ENCODE data around the gene PRLH.

PRLH gene

DNA sequence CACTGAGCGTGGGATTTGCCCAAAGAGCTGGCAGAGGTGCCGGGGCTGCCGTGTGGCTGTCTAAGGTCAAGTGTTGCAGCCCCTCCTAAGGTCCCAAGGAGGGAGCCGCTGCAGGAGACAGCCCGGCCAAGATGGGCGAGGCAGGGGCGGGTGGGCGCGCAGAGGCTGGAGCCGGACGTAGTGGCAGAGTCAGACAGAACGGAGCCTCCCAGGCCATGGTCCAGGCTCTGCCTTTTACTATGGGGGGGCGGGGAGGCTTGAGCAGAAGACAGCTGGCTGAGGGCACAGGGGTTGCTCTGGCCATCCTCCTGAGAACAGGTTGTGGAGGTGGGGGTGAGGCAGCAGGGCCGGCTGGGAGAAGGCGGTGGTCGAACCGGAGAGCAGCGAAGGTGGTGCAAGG is 27.5 kb upstream of the PRLH start:
- no peak for DNase-seq (ENCODE audit: low read depth in 3 of 3, low spot score in 1 of 3)

GRCh38 chr2:237539681-237540080 is 26.7 kb upstream of the PRLH start:
- DNase-seq (ENCODE audit: low read depth in 3 of 3, low spot score in 1 of 3), result no peak

DNA sequence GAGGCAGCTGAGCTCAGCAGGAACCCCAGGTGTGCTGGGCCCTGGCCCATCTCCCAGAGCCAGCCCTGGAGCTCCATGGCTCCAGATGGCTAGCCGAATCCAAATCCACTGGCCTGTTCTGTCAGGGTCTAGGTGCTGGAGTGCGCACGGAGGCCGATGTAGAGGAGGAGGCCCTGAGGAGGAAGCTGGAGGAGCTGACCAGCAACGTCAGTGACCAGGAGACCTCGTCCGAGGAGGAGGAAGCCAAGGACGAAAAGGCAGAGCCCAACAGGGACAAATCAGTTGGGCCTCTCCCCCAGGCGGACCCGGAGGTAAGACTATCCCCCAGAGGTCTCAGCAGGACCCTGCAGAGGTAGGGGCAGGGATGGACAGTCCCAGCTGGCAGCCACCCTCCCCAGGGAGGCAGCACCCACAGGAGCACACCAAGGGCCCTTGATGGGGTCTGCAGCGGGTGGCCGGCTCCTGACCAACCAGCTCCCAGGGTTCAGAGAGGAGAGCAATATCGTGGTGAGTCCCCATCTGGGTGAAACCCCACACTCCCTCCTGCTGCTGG is 26.1 kb upstream of the PRLH start:
- no peak for DNase-seq (ENCODE audit: low read depth in 3 of 3, low spot score in 1 of 3)

DNA sequence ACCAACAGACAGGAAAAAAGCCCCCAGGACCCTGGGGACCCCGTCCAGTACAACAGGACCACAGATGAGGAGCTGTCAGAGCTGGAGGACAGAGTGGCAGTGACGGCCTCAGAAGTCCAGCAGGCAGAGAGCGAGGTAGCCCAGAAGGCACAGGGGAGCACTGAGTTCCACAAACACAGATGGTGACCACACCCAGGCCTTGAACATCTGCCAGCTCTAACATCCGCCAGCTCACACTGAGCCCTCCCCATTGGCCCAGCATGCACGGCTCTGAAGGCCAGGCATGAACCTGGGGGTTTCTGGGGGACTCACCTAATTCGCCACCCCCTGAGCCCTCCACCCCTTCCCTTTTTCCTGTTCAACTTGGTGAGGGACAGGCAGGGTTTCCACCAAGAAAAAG is 25.6 kb upstream of the PRLH start:
- DNase-seq (ENCODE audit: low read depth in 3 of 3, low spot score in 1 of 3), result no peak

GRCh38 chr2:237541243-237541642 is 25.1 kb upstream of the PRLH start:
- DNase-seq (ENCODE audit: low read depth in 3 of 3, low spot score in 1 of 3), result no peak

DNA sequence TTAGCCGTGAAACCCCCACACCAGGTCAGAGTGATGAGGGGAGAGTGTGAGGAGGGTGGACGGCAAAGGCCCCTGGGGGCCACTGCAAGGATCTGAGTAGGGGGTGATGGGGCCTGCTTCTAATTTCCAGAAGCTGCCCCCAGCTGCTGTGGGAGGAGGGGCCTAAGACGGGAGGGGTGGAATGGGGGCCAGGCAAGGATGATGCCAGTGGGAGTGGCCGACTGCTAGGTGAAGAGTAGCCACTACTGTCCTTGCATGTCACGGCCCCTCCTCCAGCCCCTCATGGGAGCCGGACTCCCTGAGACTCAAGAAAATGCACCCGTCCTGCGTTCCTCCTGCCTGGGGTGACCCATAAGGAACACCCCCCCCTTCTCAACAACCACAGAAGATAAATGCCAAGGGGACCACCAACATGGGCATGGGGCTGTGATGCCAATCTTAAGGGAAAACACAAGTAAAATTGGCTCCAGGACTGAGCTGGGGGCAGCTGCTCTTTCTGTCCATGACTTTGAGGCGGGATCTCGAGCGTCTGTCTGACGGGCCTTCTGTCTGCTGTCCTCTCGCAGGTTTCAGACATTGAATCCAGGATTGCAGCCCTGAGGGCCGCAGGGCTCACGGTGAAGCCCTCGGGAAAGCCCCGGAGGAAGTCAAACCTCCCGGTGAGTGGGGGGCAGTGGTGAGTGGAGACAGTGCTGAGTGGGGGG is 24.2 kb upstream of the PRLH start:
- no peak for DNase-seq (ENCODE audit: low read depth in 3 of 3, low spot score in 1 of 3)

DNA sequence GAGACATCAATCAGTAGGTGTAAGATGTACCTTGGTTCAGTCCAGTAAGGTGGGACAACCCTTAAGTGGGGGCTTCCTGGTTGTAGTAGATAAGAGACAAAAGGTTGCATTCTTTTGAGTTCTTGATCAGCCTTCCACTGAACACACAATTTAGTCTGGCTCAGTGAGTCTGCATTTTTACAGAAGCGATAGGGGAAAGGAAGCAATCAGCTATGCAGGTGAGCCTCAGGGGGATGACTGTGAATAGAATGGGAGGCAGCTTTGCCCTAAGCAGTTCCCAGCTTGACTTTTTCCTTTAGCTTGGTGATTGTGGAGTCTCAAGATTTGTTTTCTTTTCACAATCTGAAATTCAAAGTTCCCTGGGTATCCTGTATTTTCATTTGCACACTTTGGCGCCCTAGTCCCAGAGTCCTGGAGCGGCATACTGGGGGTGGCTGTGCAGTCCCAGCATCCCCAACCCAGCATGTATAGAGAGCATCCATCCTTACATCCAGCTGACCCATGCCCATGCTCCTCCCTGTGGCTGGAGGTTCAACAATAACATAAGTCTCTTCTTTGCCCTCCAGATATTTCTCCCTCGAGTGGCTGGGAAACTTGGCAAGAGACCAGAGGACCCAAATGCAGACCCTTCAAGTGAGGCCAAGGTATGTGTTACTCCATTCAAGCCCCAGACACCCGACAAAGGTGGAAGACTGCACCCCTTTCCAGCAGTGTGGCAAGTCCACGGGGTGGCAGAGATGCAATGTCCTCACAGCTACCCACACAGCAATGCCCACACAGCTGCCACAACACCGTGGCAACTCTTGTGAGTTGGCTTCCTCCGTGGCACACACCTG is 20.1 kb upstream of the PRLH start:
- no peak for DNase-seq (ENCODE audit: low read depth in 3 of 3, low spot score in 1 of 3)

DNA sequence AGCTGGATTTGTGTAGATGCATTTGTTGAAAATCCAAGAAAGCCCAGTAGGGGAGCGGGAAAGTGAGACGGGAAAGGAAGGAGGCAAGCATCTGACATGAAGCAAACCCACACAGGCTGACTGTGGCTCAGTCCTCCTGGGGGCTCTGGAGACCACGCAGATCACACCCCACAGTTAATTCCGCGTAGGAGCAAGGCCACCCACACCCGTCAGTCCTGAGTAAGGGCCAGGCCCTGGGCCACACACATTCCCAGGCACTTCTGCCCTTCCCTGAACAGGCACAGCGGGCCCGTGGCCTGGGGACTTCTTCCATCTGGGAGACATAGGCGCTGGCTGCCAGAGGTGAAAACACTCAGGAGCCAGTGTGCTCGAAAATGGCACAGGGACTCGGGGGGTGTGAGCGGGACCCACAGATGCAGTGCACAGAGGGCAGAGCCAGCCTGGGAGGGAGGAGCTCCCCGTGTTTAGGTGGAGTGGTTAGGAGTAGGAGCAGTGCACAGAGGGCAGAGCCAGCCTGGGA is 19.4 kb upstream of the PRLH start:
- no peak for DNase-seq (ENCODE audit: low read depth in 3 of 3, low spot score in 1 of 3)

DNA sequence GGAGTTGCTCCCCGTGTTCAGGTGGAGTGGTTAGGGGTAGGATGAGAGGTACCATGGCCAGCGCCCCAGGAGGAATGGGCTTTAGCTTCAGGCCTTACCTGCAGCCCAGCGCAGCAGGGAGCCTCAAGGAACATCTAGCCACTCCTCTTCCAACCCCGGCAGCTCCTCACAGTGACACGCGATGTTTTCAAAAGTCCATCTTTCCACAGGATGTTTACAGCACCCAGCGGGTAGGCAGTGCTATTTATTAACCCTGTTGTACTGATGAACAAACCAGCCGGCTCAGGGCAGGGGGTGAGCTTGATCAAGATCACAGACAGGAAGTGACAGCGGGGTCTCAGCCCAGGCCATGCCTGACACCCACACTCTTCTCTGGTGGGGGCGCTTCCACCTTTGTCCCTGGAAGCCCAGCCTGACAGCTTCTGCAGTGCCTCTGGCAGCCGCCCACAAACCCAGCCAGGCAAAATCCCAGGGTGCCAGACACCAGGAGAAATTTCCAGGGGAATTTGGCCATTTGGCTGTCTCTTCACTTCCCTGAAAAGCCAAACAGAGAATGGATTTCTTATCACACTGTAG is 18.4 kb upstream of the PRLH start:
- DNase-seq (ENCODE audit: low read depth in 3 of 3, low spot score in 1 of 3), result no peak

GRCh38 chr2:237549216-237549615 is 17.2 kb upstream of the PRLH start:
- DNase-seq (ENCODE audit: low read depth in 3 of 3, low spot score in 1 of 3), result no peak

DNA sequence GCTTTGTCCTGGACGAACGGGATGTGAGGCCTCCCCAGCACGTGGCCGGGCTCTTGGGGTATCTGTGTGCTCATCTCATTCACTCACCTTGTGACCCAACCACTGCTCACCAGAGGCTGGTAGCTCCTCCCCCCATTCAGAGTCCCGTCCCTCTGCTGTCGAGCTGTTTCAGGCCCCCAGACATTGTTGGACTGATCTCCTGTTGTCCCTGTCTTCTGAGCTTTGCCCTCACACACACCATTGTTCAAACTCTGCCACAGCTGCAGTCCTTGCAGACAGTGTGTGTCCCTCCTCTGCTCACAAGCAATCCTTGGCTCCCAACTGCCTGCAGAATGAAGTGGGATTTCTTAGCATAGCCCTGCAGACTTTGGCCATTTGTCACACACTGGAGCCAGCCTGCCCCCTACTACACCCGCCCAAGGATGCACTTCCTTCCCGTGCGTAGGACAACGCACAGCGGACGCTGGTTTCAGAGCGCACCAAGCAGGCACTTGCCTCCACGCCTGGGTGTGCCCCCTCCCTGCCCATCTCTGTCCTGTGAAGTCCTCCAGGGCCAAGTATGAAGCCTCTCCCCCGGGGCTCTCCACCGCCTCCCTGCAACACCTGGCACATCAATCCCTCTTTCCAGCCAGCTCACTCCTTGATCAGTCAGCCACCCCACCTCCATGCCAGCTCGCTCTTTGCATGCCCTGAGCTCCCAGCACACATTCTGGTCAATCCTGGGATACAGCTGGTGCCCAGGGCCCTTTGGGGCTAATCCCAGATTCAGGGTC is 16.5 kb upstream of the PRLH start:
- DNase-seq (ENCODE audit: low read depth in 3 of 3, low spot score in 1 of 3), result no peak

GRCh38 chr2:237551071-237551574 is 15.3 kb upstream of the PRLH start:
- DNase-seq (ENCODE audit: low read depth in 3 of 3, low spot score in 1 of 3), result no peak

DNA sequence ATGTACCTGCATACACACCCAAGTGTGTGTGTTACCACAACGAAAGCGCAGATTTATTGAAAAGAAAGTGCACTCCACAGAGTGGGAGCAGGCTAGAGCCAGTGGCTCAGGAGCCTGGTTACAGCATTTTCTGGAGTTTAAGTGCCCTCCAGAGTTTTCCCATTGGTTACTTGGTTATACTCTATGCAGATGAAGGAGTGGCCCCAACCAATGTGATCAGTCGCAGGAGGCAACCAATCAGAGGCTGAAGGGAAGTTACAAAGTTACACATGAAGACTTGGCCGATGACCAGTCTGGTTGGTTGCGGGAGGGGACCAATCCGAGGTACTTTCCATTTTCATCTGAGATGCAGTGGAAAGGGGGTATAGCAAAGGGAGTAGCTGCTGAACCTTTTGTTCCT is 13.5 kb upstream of the PRLH start:
- DNase-seq (ENCODE audit: low read depth in 3 of 3, low spot score in 1 of 3), result no peak

GRCh38 chr2:237553948-237554347 is 12.4 kb upstream of the PRLH start:
- DNase-seq (ENCODE audit: low read depth in 3 of 3, low spot score in 1 of 3), result no peak

DNA sequence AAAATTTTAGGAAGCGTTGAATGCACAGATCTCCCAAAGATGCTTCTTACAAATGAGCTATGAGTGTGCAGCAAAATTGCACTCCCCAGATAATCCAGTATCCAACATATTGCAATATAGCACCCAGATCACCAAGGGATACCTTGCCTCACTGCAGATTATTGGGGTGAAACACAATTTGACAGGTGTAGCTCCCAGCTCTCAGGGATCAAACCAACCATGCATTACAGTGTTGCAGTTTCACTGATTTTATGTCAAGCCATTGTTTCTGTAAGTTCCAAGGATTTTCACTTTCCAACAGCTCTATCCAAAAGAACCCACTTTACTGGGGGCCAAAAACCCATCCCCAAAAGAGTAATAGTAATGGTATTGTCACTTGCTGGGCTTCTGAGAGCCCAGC is 10.8 kb upstream of the PRLH start:
- DNase-seq (ENCODE audit: low read depth in 3 of 3, low spot score in 1 of 3), result no peak

DNA sequence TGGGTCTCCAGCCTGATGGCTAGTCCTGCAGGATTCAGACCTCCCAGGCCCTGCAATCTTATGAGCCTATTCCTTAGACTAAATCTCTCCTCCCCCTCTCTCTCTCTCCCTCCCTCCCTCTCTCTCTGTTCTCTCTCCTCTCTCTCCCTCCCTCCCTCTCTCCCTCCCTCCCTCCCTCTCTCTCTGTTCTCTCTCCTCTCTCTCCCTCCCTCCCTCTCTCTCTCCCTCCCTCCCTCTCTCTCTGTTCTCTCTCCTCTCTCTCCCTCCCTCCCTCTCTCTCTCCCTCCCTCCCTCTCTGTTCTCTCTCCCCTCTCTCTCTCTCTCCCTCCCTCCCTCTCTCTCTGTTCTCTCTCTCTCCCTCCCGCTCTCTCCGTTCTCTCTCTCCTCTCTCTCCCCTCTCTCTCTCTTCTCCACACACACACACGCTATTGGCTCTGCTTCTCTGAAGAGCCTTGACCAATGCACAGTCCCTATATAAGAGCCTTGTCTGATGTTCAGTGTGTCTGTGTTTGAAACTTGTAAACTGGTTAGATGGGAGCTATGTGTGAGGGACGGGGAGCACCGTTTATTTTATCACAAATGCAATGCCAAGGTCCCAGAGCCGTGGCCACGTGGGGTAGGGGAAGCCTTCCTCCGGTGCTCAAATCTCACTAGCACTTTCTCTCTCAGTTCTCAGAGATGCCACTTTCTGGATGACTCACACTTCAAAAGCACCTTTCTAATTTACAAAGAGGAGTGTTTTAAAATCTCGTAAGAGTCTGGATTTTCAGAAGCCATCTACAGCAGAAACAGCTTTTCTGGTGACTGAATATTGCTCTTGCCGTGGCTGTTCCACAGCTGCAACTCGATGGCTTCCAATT is 9.4 kb upstream of the PRLH start:
- DNase-seq (ENCODE audit: low read depth in 3 of 3, low spot score in 1 of 3), result peak in 1 of 3 donors; percentile 24

GRCh38 chr2:237557633-237558015 is 8.8 kb upstream of the PRLH start:
- DNase-seq (ENCODE audit: low read depth in 3 of 3, low spot score in 1 of 3), result no peak

- no peak for DNase-seq (ENCODE audit: low read depth in 3 of 3, low spot score in 1 of 3)
Measured at GRCh38 chr2:237558961-237559641, 7.3 kb upstream of the PRLH start.

DNA sequence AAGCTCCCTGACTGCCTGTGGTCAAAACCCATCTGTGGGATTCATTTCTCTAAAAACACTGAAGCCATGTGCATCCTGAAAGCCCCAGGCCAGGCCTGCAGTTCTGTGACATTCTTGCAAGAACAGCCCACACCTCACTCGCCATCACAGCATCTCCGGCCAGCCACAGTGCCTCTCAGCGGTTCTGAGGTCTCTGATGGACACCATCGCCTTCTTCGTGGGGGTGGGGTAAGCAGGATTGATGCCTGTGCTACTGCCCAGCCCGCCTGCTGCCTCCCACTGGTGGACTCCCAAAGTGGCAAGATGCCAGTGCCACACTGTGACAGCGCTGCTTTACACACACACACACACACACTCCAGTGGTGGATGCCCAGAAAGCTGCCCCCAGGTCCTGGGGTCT is 5.2 kb upstream of the PRLH start:
- no peak for DNase-seq (ENCODE audit: low read depth in 3 of 3, low spot score in 1 of 3)

Measured in stimulated activated CD4-positive, alpha-beta T cell treated with anti-CD3 and anti-CD28 coated beads, TNF-alpha, amount 100 ng/mL, for 1 hour (primary cell).